Measurements from ENCODE around the gene KLHL29. TPM values are rescaled to one million over a fixed set of nuclear protein-coding genes. Genes with fewer than 3 reads are reported as not detected.
"Not testable (repeated sequence)": the region's sequence is repeated elsewhere in the genome, so short reads cannot be mapped to it uniquely, and the experiment has no call there.

Gene KLHL29
- 4.3 TPM in 2 replicates for total RNA-seq (2014; rRNA removed; shearing (Covaris generic))
- polyA plus RNA-seq (2014; cell fraction: nucleus; rRNA removed): 2.8 and 3.1 TPM in 2 replicates

- DNase-seq (ENCODE audit: extremely low read depth, low read depth): peak; percentile 74
Observed at GRCh38 chr2:23384551-23385343, at the start of gene KLHL29. TSS of gene KLHL29 (plus strand) at chr2:23385179. CDS start at chr2:23562197, 177,018 bp downstream.

- DNase-seq (ENCODE audit: extremely low read depth, low read depth): no peak
Observed at GRCh38 chr2:23335550-23335949, 49.4 kb upstream of the KLHL29 start.

GRCh38 chr2:23342075-23342474 is 42.9 kb upstream of the KLHL29 start:
- DNase-seq (ENCODE audit: extremely low read depth, low read depth): no peak

- no peak for DNase-seq (ENCODE audit: extremely low read depth, low read depth)
Observed at GRCh38 chr2:23346029-23346428, 39.0 kb upstream of the KLHL29 start.

- DNase-seq (ENCODE audit: extremely low read depth, low read depth): no peak
Observed at GRCh38 chr2:23346781-23347180, 38.2 kb upstream of the KLHL29 start.

- DNase-seq (ENCODE audit: extremely low read depth, low read depth): no peak
Observed at GRCh38 chr2:23347471-23348092, 37.4 kb upstream of the KLHL29 start.

GRCh38 chr2:23348093-23348481 is 36.9 kb upstream of the KLHL29 start:
- not testable (repeated sequence) for DNase-seq (ENCODE audit: extremely low read depth, low read depth)

- no peak for DNase-seq (ENCODE audit: extremely low read depth, low read depth)
Observed at GRCh38 chr2:23349508-23349907, 35.5 kb upstream of the KLHL29 start.

GRCh38 chr2:23350041-23350791 is 34.8 kb upstream of the KLHL29 start:
- DNase-seq (ENCODE audit: extremely low read depth, low read depth): no peak

- DNase-seq (ENCODE audit: extremely low read depth, low read depth): no peak
Observed at GRCh38 chr2:23350792-23351355, 34.1 kb upstream of the KLHL29 start.

GRCh38 chr2:23351388-23352141 is 33.4 kb upstream of the KLHL29 start:
- peak; percentile 70 for DNase-seq (ENCODE audit: extremely low read depth, low read depth)

GRCh38 chr2:23354554-23354953 is 30.4 kb upstream of the KLHL29 start:
- DNase-seq (ENCODE audit: extremely low read depth, low read depth): no peak

- DNase-seq (ENCODE audit: extremely low read depth, low read depth): no peak
Observed at GRCh38 chr2:23355001-23355400, 30.0 kb upstream of the KLHL29 start.

GRCh38 chr2:23356711-23357110 is 28.3 kb upstream of the KLHL29 start:
- no peak for DNase-seq (ENCODE audit: extremely low read depth, low read depth)

- no peak for DNase-seq (ENCODE audit: extremely low read depth, low read depth)
Observed at GRCh38 chr2:23359631-23360567, 25.1 kb upstream of the KLHL29 start.

GRCh38 chr2:23360571-23361125 is 24.3 kb upstream of the KLHL29 start:
- DNase-seq (ENCODE audit: extremely low read depth, low read depth): no peak

- no peak for DNase-seq (ENCODE audit: extremely low read depth, low read depth)
Observed at GRCh38 chr2:23361152-23361551, 23.8 kb upstream of the KLHL29 start.

GRCh38 chr2:23363268-23363667 is 21.7 kb upstream of the KLHL29 start:
- no peak for DNase-seq (ENCODE audit: extremely low read depth, low read depth)

- no peak for DNase-seq (ENCODE audit: extremely low read depth, low read depth)
Observed at GRCh38 chr2:23363831-23364230, 21.1 kb upstream of the KLHL29 start.
